ENCODE results near the gene CUEDC2.

CUEDC2 gene

DNA sequence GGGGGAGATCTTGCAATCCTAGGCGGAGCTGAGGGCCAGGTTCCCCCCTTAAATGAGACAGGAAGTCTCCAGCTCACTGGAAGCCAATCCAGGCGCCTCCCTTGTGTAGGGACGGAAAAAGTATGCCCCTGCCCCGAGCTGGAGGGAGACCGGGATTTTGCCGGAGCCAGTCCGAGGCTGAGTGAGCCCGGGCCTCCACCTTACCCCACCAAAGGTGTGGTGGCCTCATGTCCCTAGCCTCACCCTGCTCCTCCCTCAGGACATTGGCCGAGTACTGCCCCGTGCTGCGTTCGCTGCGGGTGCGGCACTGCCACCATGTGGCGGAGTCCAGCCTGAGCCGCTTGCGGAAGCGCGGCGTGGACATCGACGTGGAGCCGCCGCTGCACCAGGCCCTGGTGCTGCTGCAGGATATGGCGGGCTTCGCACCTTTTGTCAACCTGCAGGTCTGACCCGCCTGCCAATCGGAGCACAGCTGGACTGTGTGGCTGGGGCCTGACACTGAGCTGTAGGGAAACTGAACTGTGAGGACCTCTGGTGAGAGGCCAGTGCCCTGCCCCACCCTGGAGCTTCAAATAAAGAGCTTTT lies 9.7 kb downstream of the CUEDC2 start:
- peaks cover 0 to 13% of the 10 kb centered on the region in 2 donors for H3K27me3 ChIP-seq
- H3K9me3 ChIP-seq = no peaks in the 10 kb centered on the region
- H3K4me3 ChIP-seq = peak overlapping the region; percentile 71 to 86
- DNase-seq = peak; percentile 68 to 89
- H3K27ac ChIP-seq = peak overlapping the region; percentile 77 to 90
- TF ChIP-seq, protein P1, sequence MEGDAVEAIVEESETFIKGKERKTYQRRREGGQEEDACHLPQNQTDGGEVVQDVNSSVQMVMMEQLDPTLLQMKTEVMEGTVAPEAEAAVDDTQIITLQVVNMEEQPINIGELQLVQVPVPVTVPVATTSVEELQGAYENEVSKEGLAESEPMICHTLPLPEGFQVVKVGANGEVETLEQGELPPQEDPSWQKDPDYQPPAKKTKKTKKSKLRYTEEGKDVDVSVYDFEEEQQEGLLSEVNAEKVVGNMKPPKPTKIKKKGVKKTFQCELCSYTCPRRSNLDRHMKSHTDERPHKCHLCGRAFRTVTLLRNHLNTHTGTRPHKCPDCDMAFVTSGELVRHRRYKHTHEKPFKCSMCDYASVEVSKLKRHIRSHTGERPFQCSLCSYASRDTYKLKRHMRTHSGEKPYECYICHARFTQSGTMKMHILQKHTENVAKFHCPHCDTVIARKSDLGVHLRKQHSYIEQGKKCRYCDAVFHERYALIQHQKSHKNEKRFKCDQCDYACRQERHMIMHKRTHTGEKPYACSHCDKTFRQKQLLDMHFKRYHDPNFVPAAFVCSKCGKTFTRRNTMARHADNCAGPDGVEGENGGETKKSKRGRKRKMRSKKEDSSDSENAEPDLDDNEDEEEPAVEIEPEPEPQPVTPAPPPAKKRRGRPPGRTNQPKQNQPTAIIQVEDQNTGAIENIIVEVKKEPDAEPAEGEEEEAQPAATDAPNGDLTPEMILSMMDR (IDR thresholded peaks at IDR 0.05) = peak; percentile 63 to 74
- peaks cover 5 to 47% (median 35%) of the 10 kb centered on the region in 4 donors for H3K4me1 ChIP-seq
- H3K36me3 ChIP-seq = peaks cover 0 to 31% (median 15%) of the 10 kb centered on the region in 3 donors
- intact Hi-C loops (cut with DNase I; ENCODE audit: low total_unique reads) = no loop called here

DNA sequence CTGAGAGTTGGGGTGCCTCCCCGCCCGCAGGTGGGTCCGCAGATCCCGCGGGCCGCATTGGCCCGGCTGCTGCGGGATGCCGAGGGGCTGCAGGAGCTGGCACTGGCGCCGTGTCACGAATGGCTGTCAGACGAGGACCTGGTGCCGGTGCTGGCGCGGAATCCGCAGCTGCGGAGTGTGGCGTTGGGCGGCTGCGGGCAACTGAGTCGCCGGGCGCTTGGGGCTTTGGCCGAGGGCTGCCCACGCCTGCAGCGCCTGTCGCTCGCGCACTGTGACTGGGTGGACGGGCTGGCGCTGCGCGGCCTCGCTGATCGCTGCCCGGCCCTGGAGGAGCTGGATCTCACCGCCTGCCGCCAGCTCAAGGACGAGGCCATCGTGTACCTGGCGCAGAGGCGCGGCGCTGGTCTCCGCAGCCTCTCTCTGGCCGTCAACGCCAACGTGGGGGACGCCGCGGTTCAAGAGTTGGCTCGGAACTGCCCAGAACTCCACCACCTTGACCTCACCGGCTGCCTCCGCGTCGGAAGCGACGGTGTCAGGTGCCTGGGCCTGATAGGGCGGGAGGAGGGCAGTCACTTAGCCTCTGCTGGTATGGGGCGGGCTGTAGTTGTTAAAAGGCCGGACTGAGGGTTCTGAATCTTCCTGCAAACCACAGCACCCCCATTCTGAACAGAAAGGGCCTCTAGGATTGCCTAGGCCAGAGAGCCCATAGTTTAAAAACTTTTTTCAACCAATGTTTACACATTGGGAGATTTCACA lies 10.4 kb downstream of the CUEDC2 start:
- no peak for DNase-seq
- TF ChIP-seq, protein P1 (IDR thresholded peaks at IDR 0.05) = no peak
- Histone ChIP-seq H3K36me3 (peaks cover 0 to 24% (median 15%) of the 10 kb centered on the region in 3 donors), H3K4me1 (peaks cover 5 to 47% (median 35%) of the 10 kb centered on the region in 4 donors), H3K27me3 (peaks cover 0 to 19% of the 10 kb centered on the region in 2 donors), H3K9me3 (no peaks in the 10 kb centered on the region), H3K27ac (peak overlapping the region; percentile 77 to 90), H3K4me3 (peak overlapping the region; percentile 71 to 86)
- intact Hi-C loops (cut with DNase I; ENCODE audit: low total_unique reads) = loop anchor here (1.0 kb wide), 1 partner anchor 23 kb away; no protein-coding TSS in a partner anchor

DNA sequence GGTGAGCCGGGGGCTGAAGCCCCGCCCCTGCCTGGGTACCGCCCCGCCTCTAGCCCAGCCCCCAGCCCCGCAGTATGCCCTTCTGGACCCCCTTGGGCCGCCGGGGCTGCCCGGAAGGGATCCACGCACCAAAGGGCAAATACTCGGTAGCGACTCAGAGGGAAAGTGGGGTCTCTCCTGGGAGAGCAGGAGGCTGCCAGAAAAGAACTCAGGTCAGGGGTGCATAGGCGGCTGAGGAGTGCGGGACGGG lies 10.9 kb downstream of the CUEDC2 start:
- peaks cover 5 to 47% (median 35%) of the 10 kb centered on the region in 4 donors for H3K4me1 ChIP-seq
- peaks cover 0 to 24% of the 10 kb centered on the region in 2 donors for H3K27me3 ChIP-seq
- no peaks in the 10 kb centered on the region for H3K9me3 ChIP-seq
- TF ChIP-seq, protein P1 (IDR thresholded peaks at IDR 0.05) = no peak
- H3K36me3 ChIP-seq = peaks cover 0 to 24% (median 15%) of the 10 kb centered on the region in 3 donors
- H3K27ac ChIP-seq = peak overlapping the region; percentile 77 to 90
- H3K4me3 ChIP-seq = peak overlapping the region; percentile 71 to 86
- no peak for DNase-seq
- intact Hi-C loops (cut with DNase I; ENCODE audit: low total_unique reads) = loop anchor here (1.0 kb wide), 1 partner anchor 22 kb away; no protein-coding TSS in a partner anchor

DNA sequence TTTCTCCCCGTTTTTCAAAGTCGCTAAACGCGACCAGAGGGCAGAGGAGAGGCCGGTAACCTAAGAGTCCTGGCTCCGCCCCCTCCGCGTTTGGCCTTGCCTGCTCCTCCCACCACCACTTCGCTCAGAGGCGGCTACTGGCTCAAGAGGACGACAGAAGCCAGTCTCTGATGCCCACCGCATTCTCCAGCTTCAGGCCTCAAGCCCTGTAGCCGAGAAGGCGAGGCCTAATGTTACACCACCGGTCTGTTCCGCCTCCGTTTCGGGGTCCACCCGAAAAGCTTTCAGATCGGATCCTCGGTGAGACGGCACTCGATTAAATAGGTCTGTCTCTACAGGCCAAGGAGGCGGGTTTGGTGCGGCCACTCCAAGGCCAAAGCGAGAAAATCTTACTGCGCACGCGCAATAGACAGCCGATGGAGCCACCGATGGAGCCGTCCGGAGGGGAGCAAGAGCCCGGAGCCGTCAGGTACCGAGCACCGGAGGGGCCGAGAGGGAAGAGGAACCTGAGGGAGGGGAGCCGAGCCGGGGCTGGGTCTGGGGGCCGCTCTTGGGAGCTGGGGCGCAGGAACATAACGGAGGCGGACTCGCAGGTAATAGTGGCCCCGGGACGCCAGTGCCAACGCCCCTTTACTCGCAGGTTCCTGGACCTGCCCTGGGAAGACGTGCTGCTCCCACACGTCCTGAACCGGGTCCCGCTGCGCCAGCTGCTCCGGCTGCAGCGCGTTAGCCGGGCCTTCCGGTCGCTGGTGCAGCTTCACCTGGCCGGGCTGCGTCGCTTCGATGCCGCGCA lies 11.5 kb downstream of the CUEDC2 start, which contains the start of gene FBXL15:
TSS of gene FBXL15 (plus strand) at position 123 of the 793 bp plus-strand sequence. CDS start at position 417, 294 bp downstream.
- peaks cover 0 to 29% of the 10 kb centered on the region in 2 donors for H3K27me3 ChIP-seq
- peaks cover 5 to 47% (median 35%) of the 10 kb centered on the region in 4 donors for H3K4me1 ChIP-seq
- TF ChIP-seq, protein P1 (IDR thresholded peaks at IDR 0.05) = no peak
- H3K9me3 ChIP-seq = no peaks in the 10 kb centered on the region
- H3K27ac ChIP-seq = peak within 1 kb of the TSS; percentile 77 to 90
- peaks cover 0 to 24% (median 15%) of the 10 kb centered on the region in 3 donors for H3K36me3 ChIP-seq
- DNase-seq = peak; percentile 98
- peak within 1 kb of the TSS; percentile 71 to 86 for H3K4me3 ChIP-seq
- intact Hi-C loops (cut with DNase I; ENCODE audit: low total_unique reads) = loop anchor here (1.0 kb wide), 1 partner anchor 22 kb away; no protein-coding TSS in a partner anchor

DNA sequence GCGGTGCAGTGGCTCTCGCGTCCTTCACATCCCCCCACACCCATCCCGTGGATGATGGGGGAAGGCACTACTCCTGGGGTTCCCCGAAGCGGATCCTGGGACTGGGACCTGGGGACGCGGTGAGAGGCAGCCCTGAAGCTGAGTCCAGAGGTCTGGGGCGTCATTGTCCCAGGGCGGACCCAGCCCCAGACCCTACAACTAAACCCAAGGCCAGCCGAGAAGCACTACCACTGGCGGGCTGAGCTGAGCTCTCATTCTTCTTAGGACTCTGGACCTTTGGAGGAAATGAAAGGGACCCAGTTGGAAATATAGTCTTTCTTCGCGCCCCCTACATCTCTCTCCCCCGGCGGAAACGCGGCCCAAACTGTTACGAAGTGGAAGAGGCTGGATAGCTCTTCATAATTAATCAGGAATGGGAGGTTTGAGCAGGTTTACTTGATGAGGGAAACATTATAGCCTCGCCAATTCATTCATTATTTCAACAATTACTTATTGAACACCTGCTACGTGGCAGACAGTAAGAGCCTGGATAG lies 12.1 kb downstream of the CUEDC2 start:
- H3K9me3 ChIP-seq = no peaks in the 10 kb centered on the region
- peaks cover 0 to 24% (median 15%) of the 10 kb centered on the region in 3 donors for H3K36me3 ChIP-seq
- TF ChIP-seq, protein P1 (IDR thresholded peaks at IDR 0.05) = no peak
- no peak for DNase-seq
- H3K27ac ChIP-seq = peak overlapping the region; percentile 77 to 90
- H3K4me1 ChIP-seq = peaks cover 5 to 47% (median 35%) of the 10 kb centered on the region in 4 donors
- intact Hi-C loops (cut with DNase I; ENCODE audit: low total_unique reads) = no loop called here
- H3K27me3 ChIP-seq = peaks cover 0 to 35% of the 10 kb centered on the region in 2 donors
- peak overlapping the region; percentile 71 to 86 for H3K4me3 ChIP-seq

Measured in tibial artery (tissue), 4 donors.